MG63 (cell line): Measurements from ENCODE around the gene WDR90. TPM values are rescaled to one million over a fixed set of nuclear protein-coding genes. Genes with fewer than 3 reads are reported as not detected.
"Not testable (repeated sequence)": the region's sequence is repeated elsewhere in the genome, so short reads cannot be mapped to it uniquely, and the experiment has no call there.

Source experiments
- DNase-seq: peaks from one replicate; pipeline ENCODE4 v3.0.0-alpha.2; 2020
- H3K27me3 ChIP-seq: fragments of 250-450 bp; sonication (Bioruptor Pico); 2 replicates; pipeline ENCODE4 v1.5.1; 2020; ENCODE audit warnings: mild to moderate bottlenecking, moderate library complexity
- H3K36me3 ChIP-seq: fragments of 250-450 bp; sonication (Bioruptor Pico); 2 replicates; pipeline ENCODE4 v1.5.1; 2020; ENCODE audit warnings: mild to moderate bottlenecking, moderate library complexity
- H3K4me3 ChIP-seq: fragments of 250-450 bp; sonication (Bioruptor Pico); 2 replicates; pipeline ENCODE4 v1.5.1; 2020; ENCODE audit warnings: mild to moderate bottlenecking, moderate library complexity
- H3K9me3 ChIP-seq: fragments of 250-450 bp; sonication (Bioruptor Pico); 2 replicates; pipeline ENCODE4 v1.5.1; 2020; ENCODE audit warnings: mild to moderate bottlenecking, moderate library complexity
- total RNA-seq: library from RNA; depleted of rRNA; stranded (reverse); fragments of >200 nt; shearing (Covaris generic); gene quantifications from 2 replicates; pipeline ENCODE4 v1.2.3, GENCODE V29; 2014; ENCODE audit warnings: low replicate concordance

Gene WDR90
- total RNA-seq, 1 experiment from 2014 or later = 17.3 TPM

DNA sequence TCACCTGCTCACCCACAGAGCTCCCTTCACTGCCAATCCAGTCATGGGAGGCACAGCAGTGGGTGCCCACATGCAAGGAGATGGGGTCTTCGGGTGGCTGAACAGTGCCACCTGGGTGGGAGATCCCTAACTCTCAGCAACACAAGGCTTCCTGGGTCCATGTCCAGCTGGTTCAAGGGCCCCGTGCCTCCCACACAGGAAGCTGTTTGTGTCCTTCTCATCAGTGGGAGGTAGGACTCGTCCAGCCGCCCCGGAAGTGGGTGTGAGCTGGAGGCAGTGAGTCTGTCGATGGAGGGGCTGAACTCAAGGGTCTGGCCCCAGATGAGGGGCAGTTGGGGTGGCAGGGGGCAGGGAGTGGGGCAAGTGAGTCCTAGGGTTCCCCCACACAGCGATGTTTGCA, 54.9 kb downstream of the WDR90 start:
- no peaks in the 10 kb centered on the region for H3K36me3 ChIP-seq
- no peak overlapping the region for H3K4me3 ChIP-seq
- DNase-seq = no peak
- H3K27me3 ChIP-seq = peaks cover 83% of the 10 kb centered on the region
- H3K9me3 ChIP-seq = no peaks in the 10 kb centered on the region

DNA sequence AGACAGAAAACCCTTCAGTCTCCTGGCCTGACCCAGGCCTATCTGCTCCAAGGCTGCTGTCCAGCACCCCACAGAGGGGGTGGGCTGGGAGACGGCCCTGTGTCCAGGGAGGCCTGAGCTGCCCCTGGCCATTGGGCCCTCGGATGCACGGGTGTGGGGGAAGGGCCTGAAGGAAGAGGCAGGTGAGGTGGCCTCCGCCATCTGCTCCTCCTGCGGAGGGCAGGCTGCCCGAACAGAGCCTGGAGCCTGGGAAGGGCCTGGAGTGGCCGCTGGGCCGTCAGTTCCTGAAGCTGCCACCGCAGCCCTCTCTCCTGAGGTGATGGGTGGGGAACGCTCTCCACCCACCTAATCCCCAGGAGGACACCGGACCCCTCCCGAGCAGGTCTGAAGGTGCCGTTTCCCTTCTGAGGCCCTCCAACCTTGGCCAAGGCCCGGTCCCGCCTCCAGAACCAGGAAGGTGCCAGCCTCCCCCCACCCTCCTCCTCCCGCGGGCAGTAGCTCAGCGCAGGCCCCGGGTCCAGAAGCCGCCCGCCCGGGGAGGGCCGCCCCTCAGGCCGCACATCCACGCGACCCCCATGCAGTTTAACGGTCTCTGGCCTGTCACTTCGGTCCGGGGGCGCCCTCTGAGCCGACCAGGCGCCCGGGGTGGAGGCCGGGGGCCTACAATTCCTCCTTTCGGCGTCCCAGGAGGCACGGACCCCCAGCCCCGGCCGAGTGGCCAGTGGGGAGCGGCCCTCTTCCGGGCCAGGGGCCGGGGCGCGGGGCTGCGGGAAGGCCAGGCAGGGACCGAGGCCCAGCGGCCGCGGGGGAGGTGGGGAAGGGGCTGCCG, 55.6 kb downstream of the WDR90 start:
- no peaks in the 10 kb centered on the region for H3K9me3 ChIP-seq
- no peak for DNase-seq
- no peaks in the 10 kb centered on the region for H3K36me3 ChIP-seq
- H3K27me3 ChIP-seq = peaks cover 85% of the 10 kb centered on the region
- no peak overlapping the region for H3K4me3 ChIP-seq

DNA sequence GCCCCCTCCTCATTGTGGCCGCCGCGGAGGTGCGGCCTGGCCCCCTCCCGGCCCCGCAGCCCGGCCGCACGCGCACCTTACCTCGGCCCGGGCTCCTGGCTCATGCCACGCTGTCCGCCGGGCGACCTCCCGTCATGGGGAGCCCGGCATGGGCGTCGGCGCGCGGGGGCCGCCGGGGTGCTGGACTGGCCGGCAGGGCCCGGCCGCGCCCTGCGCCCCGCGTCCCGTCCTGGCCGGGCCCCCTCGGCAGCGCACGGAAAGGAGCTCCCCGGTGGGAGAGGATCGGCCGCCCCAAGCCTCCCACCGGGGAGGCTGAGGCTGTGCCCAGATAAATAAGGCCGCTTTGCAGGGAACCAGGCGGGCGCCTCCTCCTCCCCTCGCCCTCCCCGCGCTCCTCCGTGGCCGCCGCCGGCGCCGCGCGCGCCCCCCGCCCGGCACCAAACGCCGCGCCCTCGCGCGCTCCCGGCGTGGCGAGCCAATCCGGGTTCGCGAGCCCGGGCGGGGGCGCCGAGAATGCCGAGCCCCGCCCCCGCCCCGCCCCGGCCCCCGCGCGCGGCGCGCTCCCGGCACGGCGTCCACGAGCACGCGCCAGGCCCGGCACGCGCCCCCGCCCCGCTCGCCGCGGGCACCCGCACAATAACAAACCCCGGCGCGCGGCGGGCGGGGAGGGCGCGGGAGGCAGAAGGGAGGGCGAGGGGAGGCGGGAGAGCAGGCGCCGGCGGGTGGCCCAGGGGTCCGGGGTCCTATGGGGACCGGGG, 56.4 kb downstream of the WDR90 start, which contains the start of gene FBXL16:
Gene FBXL16, minus strand, starts transcription at position 371 of the 758 bp plus-strand sequence. CDS start 8,396 bp downstream, outside the sequence.
- H3K36me3 ChIP-seq = no peaks in the 10 kb centered on the region
- H3K4me3 ChIP-seq = no peak within 1 kb of the TSS
- no peaks in the 10 kb centered on the region for H3K9me3 ChIP-seq
- H3K27me3 ChIP-seq = peaks cover 85% of the 10 kb centered on the region
- DNase-seq = peak; percentile 64

DNA sequence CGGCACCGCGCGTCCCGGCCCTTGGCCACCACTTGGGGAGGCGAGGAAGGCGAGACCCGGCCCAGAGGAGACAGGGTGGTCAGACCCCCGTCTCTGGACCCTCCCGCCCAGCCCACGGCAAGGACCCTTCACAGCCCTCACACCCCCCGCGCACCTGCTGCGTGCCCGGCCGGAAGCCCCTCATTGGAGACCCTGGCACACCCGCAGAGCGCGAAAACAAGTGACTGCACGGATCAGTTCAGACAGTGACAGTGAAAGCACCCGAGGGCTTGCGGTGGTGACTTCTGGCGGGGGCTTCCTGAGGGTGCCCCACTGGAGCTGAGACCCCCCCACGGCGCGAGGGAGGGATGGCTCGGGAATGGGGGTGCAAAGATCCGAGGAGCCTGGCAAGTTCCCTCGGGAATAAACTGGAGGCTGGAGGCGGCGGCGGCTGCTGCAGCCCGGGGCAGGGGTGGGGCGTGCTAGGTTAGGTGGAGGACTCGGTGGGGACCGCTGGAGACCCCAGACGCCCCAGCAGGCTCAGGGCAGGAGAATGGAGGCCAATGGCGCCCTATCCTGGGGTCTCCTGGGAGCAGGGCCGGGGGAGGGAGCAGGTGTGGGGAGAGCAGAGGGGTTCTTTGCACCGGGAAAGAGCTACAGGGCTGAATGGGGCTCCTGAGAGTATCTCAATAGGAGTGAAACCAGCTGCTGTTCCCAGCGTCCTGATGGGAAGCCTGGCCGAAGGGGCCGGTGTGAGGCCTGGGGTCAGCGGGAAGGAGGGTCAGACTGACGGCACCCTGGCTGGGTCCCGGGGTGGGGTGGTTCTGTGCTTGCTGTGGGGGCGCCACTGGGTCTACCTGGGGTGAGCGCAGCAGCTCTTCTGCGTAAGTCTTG, 57.3 kb downstream of the WDR90 start:
- DNase-seq = no peak
- Histone ChIP-seq H3K36me3 (no peaks in the 10 kb centered on the region), H3K4me3 (no peak overlapping the region), H3K27me3 (peaks cover 84% of the 10 kb centered on the region), H3K9me3 (no peaks in the 10 kb centered on the region)

DNA sequence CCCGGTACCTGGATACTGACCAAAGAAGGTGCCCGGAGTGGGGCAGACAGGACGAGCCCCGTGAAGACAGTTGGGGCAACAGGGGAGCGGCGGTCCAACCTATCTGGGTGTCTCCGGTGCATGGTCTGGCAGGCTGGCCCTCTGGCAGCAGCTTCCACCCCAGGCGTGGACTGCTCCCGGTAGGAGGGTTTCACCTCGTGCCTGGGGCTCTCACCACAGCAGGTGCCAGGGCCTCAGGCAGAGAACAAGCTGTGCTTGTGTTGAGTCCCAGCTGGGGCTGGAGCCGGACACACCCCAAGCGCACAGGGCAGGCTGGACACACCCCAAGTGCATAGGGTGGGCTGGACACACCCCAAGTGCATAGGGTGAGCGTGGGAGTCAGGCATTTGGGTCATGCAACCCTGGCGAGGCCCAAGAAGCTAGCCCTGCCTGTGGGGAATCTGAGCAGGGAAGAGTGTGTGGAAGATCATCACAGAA, 57.9 kb downstream of the WDR90 start:
- Histone ChIP-seq H3K36me3 (no peaks in the 10 kb centered on the region), H3K4me3 (no peak overlapping the region), H3K9me3 (no peaks in the 10 kb centered on the region), H3K27me3 (peaks cover 78% of the 10 kb centered on the region)
- no peak for DNase-seq

DNA sequence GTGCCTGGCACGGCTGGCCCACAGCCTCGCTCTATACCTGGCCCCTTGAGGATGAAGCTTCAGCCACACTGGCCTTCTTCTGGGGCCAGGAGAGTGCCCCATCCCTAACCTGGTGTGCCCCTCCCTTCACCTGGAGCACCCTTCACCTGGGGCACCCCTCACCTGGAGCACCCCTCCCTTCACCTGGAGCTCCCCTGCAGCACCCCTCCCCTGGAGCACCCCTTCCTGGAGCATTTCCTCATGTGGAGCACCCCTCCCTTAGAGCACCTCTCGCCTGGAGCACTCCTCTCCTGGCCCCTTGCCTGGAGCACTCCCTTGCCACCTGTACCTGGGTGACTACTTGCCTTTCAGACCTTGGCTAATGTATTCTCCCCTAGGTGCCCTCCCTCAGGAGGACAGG, 58.9 kb downstream of the WDR90 start:
- DNase-seq = no peak
- Histone ChIP-seq H3K9me3 (no peaks in the 10 kb centered on the region), H3K27me3 (peaks cover 69% of the 10 kb centered on the region), H3K36me3 (no peaks in the 10 kb centered on the region), H3K4me3 (no peak overlapping the region)

DNA sequence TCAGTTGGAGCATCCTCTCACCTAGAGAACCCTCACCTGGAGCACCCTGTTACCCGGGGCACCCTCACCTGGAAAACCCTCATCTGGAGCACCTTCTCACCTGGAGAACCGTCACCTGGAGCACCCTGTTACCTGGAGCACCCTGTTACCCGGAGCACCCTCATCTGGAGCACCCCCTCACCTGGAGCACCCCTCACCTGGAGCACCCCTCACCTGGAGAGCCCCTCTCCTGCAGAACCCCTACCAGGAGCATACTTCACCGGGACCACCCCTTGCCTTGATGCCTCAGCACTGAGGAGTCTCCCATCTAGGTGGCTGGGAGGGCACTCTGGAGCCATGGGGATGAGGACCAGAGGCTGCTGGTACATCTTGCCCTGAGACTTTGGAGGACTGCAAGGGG, 59.8 kb downstream of the WDR90 start:
- Histone ChIP-seq H3K36me3 (no peaks in the 10 kb centered on the region), H3K27me3 (peaks cover 60% of the 10 kb centered on the region), H3K4me3 (no peak overlapping the region), H3K9me3 (no peaks in the 10 kb centered on the region)
- DNase-seq = no peak

DNA sequence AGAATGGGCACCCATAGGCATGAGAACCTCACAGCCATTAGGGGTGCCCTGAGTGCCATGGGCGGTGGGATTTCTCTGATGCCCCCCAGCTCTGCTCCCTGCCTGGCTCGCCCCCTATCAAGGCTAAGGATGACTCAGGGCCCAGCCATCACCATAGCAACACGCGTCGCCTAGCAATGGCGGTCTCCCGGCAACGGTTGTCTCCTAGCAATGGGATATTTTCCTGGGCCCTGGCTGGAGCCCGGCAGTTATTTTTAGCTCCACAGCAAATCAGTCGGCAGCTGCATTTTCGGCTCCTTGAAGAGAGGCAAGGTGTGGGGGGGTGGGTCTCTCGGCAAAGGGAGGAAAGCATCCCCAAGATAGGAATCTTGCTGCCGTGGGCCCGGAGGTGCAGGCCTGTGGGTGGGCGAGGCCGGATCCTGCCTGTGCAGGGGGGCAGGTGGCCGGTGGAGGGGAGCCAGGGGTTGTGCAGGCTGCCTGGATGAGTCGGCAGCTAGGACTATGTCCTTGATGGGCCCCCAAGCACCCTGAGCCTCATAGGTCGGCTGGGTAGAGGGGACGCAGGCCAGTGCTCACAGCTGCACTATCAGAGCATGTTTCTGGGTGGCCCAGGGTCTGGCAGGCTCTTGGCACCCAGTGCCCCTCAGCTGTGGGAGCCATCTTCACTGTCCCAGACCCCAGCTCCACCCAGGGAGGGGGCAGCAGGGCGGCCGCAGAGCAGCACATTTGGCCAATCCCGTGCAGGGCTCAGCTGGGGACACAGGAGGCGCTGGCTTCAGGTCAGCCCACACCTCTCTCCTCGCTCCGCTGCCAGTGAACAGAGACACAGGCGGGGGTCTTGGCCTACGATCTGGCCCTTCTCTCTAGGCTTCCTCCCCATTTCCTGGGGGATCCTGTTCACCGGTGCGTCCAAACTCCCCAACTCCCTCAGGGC, 60.7 kb downstream of the WDR90 start:
- Histone ChIP-seq H3K27me3 (peaks cover 54% of the 10 kb centered on the region), H3K4me3 (no peak overlapping the region), H3K36me3 (no peaks in the 10 kb centered on the region), H3K9me3 (no peaks in the 10 kb centered on the region)
- DNase-seq = peak; percentile 63

DNA sequence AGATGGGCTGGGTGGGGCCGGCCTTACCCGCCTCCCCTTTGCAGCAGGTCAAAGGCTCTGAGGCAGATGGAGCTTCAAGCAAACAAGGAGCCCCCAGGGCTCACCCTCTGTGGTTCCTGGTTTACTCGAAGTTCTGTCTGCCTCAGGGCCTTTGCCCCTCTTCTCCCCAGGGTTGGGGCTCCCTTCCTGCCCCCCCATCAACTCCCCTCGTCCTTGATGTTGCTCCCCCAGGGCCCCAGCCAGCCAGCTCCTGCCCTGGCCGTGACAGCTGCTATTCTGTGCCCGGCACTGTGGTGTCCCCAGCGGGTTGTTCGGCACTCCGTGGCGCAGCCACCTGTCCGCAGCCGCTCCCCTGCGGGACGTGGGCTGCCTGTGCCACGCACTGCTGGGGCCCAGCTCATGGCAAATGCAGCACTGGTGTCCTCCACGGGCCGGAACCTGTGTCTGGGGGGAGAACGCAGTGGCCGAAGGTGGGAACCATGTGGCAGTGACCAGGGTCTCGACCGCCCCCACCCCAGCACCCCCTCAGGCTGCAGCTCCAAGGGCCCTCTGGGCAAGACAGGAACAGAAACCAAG, 61.4 kb downstream of the WDR90 start:
- no peaks in the 10 kb centered on the region for H3K9me3 ChIP-seq
- no peak for DNase-seq
- no peaks in the 10 kb centered on the region for H3K36me3 ChIP-seq
- H3K4me3 ChIP-seq = no peak overlapping the region
- H3K27me3 ChIP-seq = peaks cover 51% of the 10 kb centered on the region

DNA sequence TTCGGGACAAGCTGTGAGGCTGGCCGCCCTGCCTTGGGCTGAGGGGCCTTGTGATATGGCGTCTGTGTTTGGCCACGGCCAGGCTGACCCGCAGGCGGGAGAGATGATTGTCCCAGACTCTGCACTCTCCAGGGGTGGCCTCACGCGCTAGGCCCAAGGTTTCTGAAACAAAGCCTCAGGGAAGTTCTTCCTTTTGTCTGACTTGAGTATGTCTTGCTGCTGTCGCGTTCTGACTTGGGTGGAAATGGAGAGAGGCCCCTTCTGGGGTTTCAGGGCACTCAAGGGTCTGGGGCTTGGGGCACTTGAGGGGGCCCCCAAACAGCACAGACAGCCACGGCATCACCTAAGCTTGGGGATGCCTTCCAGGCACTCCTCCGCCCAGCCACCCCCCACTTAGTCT, 61.9 kb downstream of the WDR90 start:
- H3K4me3 ChIP-seq = no peak overlapping the region
- DNase-seq = no peak
- peaks cover 49% of the 10 kb centered on the region for H3K27me3 ChIP-seq
- H3K9me3 ChIP-seq = no peaks in the 10 kb centered on the region
- H3K36me3 ChIP-seq = no peaks in the 10 kb centered on the region

DNA sequence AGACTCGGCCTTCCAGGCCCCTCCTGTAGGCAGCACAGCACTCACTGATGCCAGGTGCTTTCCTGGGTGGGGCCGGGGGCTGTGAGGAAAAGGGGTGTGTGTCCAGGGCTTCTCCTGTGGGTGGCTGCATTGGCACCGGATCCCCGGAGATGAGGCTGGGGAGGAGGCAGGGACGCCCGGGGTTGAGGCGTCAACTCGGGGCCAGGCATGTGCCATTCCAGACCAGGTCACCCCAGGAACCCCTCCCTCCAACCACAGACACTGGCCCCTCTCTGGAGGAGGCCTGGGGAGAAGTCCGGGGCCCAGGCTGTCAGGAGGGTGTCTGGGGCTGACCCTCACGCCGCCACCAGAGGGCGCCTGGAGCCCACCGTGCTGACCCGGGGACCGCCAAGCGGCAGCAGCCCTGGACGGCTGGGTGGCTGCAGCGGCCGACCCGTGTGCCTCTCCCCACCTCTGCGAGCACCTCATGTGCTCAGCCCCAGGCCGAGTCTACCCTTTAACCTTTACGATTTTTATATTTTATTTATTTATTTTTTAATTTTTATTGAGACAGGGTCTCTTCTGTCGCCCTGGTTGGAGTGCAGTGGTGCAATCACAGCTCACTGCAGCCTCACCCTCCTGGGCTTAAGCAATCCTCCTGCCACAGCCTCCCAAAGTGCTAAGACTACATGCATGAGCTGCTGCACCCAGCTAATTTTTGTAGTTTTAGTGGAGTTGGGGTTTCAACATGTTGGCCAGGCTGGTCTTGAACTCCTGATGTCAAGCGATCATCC, 62.6 kb downstream of the WDR90 start:
- Histone ChIP-seq H3K4me3 (no peak overlapping the region), H3K9me3 (no peaks in the 10 kb centered on the region), H3K36me3 (no peaks in the 10 kb centered on the region), H3K27me3 (peaks cover 43% of the 10 kb centered on the region)
- DNase-seq = peak; percentile 74

DNA sequence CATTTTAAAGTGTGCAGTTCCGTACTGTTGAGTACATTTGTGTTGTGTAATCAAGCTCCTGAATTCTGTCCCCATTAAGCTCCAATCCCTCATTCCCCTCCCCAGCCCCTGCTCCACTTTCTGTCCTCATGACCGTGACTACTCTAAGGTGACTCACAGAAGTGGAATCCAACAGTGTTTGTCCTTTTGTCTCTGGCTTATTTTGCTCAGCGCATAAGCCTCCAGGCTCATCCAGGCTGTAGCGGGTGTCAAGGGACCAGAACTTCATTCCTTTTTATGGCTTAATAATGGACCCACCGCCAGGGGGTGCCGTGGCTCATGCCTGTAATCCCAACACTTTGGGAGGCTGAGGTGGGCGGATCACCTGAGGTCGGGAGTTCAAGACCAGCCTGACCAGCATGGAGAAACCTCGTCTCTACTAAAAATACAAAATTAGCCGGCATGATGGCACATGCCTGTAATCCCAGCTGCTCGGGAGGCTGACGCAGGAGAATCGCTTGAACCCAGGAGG, 63.6 kb downstream of the WDR90 start:
- not testable (repeated sequence) for H3K36me3 ChIP-seq, H3K9me3 ChIP-seq, H3K4me3 ChIP-seq
- peak; percentile 75 for DNase-seq
- H3K27me3 ChIP-seq = peaks cover 36% of the 10 kb centered on the region

DNA sequence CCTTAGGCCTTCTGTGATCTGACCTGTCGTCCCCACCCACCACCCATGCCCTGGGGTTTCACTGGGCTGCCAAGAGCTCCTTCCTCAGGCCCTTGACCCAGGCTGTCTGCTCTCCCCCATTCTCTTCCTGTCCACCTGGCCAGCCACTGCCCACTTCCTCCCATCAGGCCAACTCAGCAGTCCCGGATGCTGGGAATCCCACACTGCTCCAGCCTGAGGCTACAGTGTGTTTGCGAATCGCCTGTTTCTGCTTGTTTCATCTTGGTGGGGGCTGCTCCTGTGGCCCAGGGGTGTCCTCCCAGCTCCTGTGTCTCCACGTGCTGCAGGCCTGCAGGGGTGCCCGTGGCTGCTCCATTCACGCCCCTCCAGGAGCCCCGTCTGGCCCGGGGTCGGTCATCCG, 64.9 kb downstream of the WDR90 start:
- Histone ChIP-seq H3K4me3 (no peak overlapping the region), H3K27me3 (peaks cover 23% of the 10 kb centered on the region), H3K9me3 (no peaks in the 10 kb centered on the region), H3K36me3 (no peaks in the 10 kb centered on the region)
- DNase-seq = no peak

DNA sequence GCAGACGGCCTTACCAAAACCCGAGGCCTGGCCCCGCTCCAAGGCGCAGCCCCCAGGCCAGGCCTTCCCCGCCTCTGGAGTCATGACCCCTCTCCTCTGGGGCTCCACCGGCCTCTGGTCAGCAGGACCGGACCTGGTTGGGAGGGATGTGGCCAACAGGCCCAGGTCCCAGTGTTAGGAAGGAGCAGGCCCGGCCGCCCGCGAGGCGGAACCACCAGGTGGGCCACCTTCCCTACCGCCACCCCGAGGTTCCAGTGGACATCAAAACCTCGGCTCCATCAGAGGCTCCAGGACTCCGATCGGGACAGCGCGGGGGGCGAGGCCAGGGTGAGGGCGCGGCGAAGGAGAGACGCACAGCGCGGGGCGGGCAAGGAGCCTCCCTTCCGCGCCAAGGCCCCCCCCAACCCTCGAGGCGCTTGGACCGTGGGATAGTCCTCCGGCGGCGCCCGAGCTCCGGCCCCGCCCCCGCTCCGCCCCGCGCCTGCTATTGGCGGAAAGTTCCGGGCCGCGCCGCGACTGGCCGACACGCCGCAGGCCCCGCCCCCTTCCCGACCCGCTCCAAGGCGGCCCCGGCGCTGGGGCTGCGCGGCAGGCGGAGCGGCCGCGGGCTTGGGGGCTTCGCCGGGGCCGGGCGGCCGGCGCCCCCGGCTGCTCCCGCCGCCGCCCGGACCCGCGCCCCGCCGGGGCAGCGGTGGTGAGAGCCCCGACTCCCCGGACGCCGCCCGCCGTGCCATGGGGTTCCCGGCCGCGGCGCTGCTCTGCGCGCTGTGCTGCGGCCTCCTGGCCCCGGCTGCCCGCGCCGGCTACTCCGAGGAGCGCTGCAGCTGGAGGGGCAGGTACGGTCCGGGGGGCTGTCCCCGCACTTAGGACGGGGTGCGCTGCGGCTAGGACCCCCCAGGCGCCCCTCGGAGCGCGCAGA, 65.7 kb downstream of the WDR90 start, which contains the start of gene METRN:
Gene METRN, plus strand, starts transcription at position 561 of the 919 bp plus-strand sequence. Its CDS starts 172 bp downstream, at position 733.
- DNase-seq = peak; percentile 92
- no peaks in the 10 kb centered on the region for H3K9me3 ChIP-seq
- no peaks in the 10 kb centered on the region for H3K36me3 ChIP-seq
- peaks cover 16% of the 10 kb centered on the region for H3K27me3 ChIP-seq
- H3K4me3 ChIP-seq = peak within 1 kb of the TSS; percentile 48
